CD4-positive, alpha-beta T cell treated with Interleukin-10 for 1 hour (primary cell): Measurements from ENCODE around the gene ABLIM3.

Experiments used
- DNase-seq: peaks from one replicate; pipeline ENCODE4 v3.0.0-alpha.2; 2020

The ABLIM3 gene

DNA sequence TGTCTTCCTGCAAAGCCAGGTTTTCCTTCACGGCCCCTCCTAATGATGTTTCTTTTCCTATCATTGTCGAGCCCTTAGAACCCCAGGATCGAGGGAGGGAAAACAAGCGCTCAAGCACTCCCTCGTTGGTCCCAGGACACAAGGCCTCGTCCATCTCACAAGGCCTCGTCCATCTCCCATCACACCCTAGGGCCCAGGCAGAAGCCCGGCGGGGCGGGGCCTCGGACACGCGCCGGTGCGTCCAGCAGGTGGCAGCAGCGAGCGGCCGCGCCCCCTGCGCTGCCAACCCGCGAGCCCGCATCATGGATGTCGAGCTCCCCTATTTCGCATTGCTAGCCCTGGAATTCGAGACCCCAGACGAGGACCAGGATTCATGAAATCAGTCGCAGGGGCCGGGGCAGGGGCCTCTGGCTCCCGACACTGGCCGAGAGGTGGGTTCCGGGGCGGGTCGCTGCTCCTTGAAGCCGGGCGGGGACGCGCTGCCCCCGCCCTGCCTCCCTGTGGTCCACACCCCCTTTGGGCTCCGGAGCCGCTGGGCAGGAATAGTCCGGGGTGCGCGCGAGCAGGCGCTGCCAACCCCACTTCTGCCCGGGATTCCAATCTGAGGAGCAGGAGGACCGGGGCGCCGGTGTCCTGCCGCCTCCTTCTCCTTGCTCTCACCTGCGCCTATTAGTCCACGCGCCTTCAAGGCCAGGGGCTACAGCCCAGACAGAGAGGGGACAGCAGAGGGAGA is at the start of gene ABLIM3:
ABLIM3 (plus strand) TSS at position 270 of the 733 bp plus-strand sequence. CDS start 603 bp downstream, outside the sequence.
- DNase-seq, result peak; percentile 65

DNA sequence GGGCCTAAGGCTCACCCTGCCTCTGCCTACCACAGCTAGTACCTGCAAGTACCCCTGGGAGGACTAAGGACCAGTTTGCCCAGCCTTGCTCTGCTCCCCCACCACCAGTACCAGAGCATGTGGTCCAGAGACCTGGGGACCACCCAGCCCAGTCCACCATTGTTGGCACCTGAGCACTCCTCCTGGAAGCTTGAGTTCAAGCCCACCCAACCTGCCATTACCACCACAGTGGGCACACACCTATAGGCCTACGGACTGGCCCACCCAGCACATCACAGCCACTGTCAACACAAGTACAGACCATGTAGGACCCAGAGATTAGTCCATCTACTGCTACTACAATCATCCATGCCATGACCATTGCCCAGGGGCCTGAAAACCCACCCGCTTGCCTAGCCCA is 47.7 kb upstream of the ABLIM3 start:
- DNase-seq, result no peak

DNA sequence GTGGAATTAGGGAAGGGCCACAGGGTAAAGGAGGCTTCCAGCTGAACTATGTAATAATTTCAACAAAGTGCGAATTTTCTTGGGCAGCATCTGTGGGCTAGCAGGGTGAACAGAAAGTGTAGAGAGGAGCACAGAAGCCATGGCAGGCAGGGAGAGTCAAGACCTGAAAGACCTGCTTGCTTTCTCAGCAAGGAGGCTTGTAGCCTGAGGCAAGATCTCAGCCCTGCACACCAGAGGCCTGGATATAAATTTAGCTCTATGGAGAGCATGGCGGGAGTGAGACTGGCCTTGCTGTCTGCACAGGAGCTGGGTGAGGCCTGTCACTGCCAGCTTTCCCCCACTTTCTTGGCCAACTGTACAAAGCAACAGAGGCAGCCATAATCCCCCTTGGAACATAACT is 46.3 kb upstream of the ABLIM3 start:
- no peak for DNase-seq

DNA sequence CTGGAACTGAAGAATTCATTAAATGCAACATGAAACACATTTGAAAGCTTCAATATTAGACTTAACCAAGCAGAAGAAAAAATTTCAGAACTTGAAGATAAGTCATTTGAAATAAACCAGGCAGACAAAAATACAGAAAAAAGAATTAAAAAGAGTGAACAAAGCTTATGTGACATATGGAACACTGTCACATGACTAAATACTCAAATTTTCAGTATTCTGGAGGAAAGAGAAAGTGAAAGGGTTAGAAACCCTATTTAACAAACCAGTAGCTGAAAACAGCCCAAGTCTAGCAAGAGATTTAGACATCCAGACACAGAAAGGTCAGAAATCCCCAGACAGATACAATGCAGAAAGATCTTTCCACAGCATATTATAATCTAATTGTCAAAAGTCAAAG is 41.4 kb upstream of the ABLIM3 start:
- DNase-seq, result no peak

DNA sequence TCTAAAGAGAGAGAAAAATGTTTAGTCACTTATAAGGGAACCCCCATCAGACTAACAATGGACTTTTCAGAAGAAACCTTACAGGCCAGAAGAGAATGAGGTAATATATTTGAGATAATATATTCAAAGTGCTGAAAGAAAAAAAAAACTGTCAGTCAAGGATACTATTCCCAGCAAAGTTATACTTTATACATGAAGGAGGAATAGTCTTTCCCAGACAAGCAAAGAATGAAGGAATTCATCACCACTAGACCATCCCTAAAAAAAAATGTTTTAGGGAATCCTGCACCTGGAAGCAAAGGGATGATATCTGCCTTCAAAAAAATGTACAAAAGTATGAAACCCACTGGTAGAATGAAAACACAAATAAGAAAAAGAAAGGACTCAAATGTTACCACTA is 41.0 kb upstream of the ABLIM3 start:
- DNase-seq, result no peak

DNA sequence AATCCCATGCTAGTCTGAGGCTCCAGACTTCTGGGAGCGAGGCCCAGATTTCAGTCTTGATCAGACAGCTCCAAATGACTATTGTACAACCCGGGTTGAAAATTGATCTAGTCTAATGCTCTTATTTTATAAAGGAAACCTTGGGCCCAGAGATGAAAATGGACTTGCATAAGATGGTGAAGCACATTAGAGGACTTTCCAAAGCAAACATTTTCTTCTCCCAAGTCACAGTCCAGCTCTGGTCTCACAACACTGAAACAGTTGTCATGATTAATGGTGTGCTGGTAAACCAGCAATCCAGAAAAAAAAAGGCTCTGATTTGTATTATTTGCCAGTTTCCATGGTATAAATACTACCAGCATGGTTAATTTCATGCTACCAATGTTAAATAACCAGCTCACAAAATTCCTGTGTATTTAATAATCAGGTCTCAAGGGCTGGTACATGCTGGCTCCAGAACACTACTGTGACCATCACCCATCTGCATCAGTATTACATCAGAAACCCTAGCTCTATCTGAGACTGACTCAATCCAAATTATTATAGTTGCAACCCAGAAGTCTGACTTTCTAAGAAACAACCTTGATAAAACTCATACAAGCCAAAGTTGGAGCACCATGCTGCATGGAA is 32.5 kb upstream of the ABLIM3 start:
- DNase-seq, result no peak

DNA sequence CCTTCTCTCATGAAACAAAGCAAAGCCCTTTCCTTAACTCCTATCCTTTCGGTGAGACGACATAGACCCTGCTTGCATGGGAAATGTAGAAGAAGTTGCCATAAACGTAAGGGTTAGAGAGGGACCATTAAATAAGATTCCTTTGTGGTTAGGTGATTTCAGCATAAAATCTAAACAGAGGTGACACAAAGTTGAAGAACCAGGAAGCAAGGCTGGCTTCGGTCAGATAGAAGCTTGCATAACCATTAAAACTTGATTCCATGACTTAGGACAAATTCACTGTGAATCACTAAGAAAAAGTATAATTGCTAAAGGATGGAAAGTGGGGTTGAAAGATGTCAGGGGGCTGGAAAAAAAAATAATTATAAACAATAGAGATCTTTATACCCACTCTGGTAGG is 30.9 kb upstream of the ABLIM3 start:
- DNase-seq, result no peak

DNA sequence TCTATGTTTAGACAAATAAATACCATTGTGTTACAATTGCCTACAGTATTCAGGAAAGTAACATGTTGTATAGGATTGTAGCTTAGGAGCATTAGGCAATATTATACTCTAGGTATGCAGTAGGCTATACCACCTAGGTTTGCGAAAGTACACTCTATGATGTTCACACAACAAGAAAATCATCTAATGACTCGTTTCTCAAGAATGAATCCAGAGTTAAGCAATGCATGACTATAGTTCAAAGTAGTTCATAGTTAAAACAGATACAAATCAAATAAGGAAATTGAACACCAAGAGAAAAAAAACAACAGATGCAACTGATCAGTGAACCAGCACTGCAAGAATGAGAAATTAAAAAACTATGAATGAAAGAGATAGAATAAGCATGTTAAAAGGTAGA is 27.6 kb upstream of the ABLIM3 start:
- no peak for DNase-seq

DNA sequence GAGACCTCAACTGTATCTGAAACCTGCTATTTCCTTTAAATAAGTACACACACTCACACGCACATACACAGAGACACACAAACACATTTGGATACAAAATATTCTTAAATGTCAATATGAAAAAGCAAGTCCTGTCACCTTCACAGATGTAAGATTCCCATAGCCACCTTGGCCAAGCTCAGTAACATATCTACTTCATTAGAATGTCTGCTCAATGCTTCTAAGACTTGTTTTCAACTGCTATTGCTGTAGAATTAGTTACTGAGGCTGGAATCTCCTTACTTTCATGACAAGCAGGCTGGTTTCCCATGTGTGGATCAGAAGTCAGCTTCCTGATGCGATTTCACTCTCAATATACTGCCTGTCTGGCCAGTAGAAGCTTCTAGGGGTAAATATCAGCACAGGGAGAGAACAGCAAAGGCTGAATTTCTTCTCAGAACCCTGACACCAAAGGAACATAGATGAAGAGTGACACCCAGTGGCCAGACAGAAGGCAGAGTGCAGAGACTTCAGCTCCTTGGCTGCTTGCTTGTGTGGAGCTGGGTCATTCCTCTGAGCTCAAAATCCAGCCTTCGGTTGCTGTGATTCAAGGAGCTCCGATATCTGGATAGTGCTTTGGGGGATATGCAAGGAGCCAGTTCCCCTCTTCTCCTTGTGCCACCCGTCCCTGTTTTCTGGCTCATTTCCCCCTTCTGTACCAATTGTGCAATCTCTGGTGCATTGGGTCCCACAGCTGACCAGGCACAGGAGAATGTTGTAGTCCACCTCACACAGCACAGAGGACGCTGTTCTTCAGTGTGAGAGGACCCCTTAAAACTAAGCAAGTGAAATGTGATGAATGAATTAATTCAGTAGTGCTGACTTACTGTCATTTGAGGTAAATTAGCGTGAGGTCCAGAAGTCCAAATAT is 26.6 kb upstream of the ABLIM3 start:
- peak; percentile 54 for DNase-seq

DNA sequence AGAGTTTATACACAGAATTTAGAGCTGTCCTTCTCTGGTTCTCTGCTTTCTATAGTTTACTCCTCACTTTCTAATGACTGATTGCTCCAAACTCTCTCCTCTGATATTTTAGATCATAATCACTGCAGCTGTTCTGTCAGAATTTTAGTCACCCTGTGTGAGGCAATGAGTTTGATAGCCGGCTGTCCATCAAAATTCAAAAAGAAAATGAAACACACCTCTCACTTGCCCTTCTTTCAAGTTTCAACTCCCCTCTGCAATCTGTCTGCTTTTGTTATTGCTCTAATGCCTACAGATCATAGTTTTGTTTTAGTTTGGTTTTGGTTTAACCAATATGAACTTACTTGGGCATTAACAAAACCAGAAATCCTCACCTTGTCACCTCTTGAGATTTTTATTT is 23.3 kb upstream of the ABLIM3 start:
- no peak for DNase-seq

DNA sequence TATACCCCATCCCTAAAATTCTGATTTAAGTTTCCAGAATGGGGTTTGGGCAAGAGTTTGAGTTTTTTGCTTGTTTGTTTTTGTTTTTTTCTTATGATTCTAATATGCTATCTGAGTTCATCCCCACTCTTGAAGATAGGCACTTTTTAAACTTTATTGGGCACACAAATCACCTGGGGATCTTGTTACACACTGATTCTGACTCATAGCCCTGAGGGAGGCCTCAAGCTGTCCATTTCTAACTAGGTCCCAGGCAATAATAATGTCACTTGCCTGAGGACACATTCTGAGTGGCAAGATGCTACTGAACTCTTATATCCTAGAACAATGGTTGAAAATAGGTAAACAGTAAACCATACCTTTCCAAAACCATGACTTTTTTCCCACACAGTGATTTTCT is 22.8 kb upstream of the ABLIM3 start:
- no peak for DNase-seq

DNA sequence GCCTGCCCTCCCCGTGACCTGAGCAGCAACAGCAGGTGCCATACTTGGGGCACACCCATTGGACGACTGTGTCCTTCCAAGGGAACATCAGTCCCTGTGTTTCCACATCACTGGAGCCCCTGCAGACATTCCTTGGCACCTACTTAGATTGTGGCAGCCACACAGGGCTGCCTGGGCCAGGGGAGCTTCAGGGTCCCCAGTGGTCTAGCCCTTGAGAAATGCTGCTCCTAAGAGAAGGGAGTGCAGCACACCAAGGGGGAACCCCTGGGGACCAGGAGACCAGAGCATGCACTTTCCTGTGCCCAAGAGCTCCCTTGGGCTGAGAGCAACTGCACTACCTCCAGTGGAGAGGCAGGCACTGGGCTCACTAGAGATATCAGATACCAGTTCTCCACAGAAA is 20.1 kb upstream of the ABLIM3 start:
- DNase-seq, result no peak

DNA sequence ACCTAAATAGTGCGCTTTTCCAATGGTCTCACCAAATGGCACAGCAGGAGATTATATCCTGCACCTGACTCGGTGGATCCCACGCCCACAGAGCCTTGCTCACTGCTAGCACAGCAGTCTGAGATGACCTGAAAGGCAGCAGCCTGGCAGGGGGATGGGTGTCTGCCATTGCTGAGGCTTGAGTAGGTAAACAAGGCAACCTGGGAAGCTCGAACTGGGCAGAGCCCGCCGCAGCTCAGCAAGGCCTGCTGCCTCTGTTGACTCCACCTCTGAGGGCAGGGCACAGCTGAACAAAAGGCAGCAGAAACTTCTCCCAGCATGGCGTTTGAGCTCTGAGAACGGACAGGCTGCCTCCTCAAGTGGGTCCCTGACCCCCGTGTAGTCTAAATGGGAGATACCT is 18.1 kb upstream of the ABLIM3 start:
- no peak for DNase-seq

DNA sequence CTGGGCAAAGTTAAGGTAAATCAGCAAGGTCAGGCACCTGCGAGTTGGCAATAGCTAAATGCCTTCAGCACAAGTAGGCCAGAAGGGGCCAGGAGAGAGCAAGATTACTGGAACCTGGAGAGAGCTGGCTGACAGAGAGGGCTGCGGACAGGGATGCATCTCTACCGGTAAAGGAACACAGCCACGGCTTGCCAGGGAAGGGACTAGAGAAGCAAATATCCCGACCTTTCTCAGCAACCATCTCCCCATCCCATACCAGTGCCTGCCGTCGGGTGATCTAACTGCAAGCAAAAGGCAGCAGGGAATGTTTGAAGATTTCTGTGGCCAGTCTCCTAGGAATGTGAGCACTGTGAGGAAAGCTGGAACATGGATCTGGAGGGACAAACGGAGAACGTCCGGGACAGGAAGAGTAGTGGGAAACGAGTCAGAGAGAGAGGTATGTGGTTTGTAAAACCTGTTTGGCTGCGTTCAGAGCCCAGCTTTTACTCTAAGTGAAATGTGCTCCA is 15.9 kb upstream of the ABLIM3 start:
- no peak for DNase-seq

DNA sequence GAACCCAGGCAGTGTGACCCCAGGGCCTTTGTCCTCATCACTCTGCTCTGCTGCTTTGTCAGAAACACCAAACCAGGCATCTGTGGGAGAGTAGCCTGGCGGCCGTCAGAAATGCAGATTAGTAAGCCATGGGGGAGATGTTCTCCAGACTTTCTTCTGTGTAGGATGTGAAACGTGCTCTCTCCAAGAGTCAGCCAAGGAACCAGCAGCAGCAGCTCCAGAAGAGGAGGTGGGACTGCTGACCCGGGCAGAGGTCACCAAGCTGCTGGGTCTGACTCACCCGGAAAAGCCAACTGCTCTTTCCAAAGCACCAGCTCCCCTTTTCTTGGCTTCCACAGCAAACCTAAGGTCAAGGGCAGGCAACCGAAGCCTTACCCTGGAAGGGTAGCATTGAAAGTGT is 14.4 kb upstream of the ABLIM3 start:
- no peak for DNase-seq

DNA sequence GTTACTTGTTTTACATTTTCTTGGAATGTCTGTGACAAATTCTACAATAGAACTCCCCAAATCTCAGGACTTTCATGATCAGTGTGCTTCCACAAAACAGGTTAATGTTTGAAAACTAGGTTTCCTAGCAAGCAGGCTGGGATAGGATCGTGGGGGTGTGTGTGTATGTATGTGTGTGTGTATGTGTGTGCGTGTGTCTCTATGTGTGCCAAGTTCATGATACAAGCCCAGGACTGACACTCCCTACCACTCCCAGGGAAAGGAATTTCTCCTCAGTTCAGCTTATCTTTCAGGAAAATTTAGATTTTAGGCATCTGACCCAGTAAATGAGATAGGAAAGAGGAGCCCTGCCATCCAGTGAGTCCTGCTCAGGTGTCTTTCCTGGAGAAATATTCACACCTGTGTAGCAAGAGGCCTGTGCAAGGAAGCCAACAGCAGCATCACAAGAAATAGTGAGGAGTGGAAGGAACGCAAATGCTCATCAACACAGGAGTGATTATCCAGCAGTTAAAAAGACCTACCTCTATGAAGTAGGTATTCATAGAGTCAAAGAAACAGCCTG is 13.8 kb upstream of the ABLIM3 start:
- DNase-seq, result no peak

DNA sequence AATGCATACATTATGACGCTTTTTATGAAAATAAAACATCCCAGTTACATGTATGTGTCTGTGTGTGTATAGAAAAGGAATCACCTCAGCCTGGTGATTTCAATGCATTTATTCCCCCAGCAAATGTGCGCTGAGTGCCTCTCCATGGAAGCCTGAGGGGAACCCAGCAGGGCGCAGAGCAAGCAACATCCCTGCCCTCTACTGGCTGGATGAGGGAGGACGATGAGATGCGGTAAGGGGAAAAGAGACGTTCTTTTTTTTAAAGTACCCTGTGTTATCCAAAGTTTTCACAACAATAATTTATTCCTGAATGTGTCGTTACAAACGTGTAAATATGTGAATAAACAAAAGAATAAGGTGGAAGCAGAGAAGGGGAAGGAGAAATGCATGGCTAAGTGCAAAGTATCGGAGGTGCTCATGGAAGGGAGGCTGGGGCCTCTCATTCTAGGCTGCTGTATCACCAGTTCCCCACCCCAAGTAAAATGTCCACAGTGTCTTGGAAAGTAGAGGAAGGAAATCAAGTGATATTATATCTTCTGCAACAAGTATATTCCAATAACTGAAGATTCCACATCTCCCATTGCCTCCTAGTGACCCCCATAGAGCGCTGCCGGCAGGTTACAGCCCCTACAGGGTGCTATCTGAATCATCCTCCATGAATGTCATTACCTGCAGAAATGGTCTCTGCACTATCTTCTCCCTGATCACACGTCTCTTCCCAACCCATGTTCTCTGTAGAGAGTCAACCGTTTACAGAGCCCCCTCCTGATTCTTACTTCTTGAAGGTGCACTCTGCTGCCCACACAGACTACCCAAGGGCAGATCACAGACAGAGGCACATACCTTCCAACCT is 13.0 kb upstream of the ABLIM3 start:
- DNase-seq, result no peak

DNA sequence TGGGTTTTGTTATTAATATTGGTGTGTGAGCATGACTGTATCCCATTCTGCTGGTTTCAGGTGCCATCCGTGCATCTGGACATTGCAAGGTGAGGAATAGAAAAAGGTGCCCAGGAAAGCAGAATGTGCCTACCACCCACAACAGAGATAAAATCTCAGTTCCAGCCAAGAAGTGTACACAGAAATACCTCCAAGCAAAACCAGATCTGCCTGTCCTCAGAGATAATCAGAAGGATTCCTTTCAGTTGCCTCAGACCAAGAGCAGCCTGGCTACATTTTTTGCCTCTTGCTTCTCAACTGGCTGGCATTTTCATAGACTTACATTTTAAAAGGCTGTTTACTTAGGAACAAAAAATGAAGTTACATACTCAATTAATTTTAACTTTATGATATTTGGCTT is 12.1 kb upstream of the ABLIM3 start:
- DNase-seq, result no peak

DNA sequence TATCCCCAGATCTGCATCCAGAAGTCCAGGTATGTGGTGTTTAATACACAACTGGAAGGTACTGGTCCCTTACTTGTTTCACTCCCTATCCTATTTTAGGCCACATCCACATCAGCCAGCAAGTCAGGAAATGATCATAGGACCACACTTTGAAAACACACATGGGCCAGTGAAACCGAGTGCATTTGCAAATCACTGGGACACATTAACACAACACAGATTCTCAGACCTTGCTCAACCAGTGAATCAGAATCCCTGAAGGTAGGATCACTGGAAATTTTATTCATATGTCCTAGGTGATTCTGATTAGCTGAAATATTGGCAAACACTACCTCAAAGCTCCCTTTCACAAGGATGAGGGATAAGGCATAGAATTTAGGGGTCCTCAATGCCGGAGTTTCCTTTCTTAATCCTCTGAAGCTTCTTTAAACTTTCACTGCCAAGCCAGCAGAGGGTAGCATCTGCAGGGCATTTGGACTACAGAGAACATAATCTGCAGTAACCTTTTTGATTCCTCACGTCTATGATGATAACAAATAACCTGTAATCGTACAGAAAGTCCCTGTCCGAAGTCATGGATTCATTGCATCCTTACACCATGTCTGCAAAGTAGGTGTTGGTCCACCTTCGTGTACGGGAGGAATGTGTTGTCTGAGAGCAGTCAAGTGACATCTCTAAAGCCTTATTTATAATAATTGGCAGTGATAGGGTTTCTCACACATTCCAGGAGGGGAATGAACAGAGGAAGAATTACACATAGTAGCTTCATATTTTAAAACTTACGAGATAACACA is 11.0 kb upstream of the ABLIM3 start:
- no peak for DNase-seq

DNA sequence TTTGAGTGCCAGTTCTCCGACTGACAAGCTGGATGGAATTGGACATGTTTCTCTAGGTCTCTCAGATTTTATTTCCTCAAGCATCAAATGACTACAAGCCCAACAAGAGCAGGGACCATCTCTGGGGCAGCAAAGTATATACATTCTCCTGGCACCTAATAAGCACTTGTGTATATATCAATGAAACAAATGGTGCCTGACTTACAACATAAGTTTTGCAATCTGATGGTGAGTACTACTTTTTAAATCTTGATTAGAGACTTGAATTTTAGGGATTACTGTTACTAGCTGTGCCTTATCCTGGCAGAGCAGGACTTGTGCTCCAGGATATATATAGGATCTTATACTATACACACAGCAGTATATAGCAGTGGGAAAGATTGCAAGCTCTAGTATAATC is 8.8 kb upstream of the ABLIM3 start:
- no peak for DNase-seq
